PC-9 (cell line): ENCODE results near the gene FILIP1.

Source experiments
- EZH2 ChIP-seq: fragments of 200-600 bp; sonication (generic); IDR thresholded peaks from 2 replicates; pipeline ENCODE4 v1.8.0; 2017; ENCODE audit warnings: antibody characterized with exemption, low read depth
- TF ChIP-seq, protein P1 (sequence below): fragments of 200-600 bp; sonication (generic); conservative IDR thresholded peaks from 2 replicates; pipeline ENCODE4 v1.6.1; 2017; ENCODE audit warnings: mixed run types, antibody characterized with exemption, mild to moderate bottlenecking, moderate library complexity

DNA sequence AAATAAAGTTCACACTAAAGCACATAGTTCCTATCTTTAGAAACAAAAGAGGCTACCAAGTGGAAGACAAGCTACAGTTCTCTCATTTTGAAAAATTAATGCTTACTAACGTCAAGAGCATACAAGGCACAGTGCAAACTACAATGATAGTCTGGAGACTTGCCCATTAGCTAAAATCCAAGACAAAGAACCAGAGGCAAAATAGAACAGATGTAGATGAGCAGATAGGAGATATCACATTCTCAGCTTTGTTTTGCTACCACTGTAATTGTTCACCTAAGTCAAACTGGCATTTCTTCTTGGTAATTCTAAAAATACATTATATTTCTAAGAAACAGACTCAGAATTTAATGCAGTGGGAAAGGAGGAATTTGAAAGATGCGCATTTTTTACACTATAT, 214.2 kb downstream of the FILIP1 start:
- TF ChIP-seq, protein P1, sequence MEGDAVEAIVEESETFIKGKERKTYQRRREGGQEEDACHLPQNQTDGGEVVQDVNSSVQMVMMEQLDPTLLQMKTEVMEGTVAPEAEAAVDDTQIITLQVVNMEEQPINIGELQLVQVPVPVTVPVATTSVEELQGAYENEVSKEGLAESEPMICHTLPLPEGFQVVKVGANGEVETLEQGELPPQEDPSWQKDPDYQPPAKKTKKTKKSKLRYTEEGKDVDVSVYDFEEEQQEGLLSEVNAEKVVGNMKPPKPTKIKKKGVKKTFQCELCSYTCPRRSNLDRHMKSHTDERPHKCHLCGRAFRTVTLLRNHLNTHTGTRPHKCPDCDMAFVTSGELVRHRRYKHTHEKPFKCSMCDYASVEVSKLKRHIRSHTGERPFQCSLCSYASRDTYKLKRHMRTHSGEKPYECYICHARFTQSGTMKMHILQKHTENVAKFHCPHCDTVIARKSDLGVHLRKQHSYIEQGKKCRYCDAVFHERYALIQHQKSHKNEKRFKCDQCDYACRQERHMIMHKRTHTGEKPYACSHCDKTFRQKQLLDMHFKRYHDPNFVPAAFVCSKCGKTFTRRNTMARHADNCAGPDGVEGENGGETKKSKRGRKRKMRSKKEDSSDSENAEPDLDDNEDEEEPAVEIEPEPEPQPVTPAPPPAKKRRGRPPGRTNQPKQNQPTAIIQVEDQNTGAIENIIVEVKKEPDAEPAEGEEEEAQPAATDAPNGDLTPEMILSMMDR = no peak
- TF ChIP-seq EZH2 = no peak
